Measurements from ENCODE around the gene FGF12.

The FGF12 gene

GRCh38 chr3:192177383-192177782 lies 550.0 kb downstream of the FGF12 start:
- DNase-seq = no peak

GRCh38 chr3:192174283-192174682 lies 553.1 kb downstream of the FGF12 start:
- no peak for DNase-seq

- DNase-seq = no peak
Observed at GRCh38 chr3:192171213-192171612, 556.1 kb downstream of the FGF12 start.

GRCh38 chr3:192170659-192171058 lies 556.7 kb downstream of the FGF12 start:
- DNase-seq = no peak

- no peak for DNase-seq
Observed at GRCh38 chr3:192170031-192170430, 557.3 kb downstream of the FGF12 start.

- no peak for DNase-seq
Observed at GRCh38 chr3:192169332-192169915, 557.9 kb downstream of the FGF12 start.

- no peak for DNase-seq
Observed at GRCh38 chr3:192168202-192168601, 559.1 kb downstream of the FGF12 start.

GRCh38 chr3:192165552-192165951 lies 561.8 kb downstream of the FGF12 start:
- no peak for DNase-seq

GRCh38 chr3:192161661-192162060 lies 565.7 kb downstream of the FGF12 start:
- DNase-seq = no peak

GRCh38 chr3:192156382-192156781 lies 571.0 kb downstream of the FGF12 start:
- no peak for DNase-seq

- no peak for DNase-seq
Observed at GRCh38 chr3:192155194-192155593, 572.1 kb downstream of the FGF12 start.

- DNase-seq = no peak
Observed at GRCh38 chr3:192133271-192133670, 594.1 kb downstream of the FGF12 start.

GRCh38 chr3:192130534-192131132 lies 596.7 kb downstream of the FGF12 start:
- DNase-seq = peak; percentile 27 to 68

- DNase-seq = no peak
Observed at GRCh38 chr3:192129586-192129985, 597.8 kb downstream of the FGF12 start.

GRCh38 chr3:192128922-192129321 lies 598.4 kb downstream of the FGF12 start:
- no peak for DNase-seq

GRCh38 chr3:192128060-192128459 lies 599.3 kb downstream of the FGF12 start:
- no peak for DNase-seq

- no peak for DNase-seq
Observed at GRCh38 chr3:192122832-192123594, 604.3 kb downstream of the FGF12 start.

GRCh38 chr3:192121923-192122322 lies 605.4 kb downstream of the FGF12 start:
- DNase-seq = no peak

- no peak for DNase-seq
Observed at GRCh38 chr3:192108820-192109219, 618.5 kb downstream of the FGF12 start.

GRCh38 chr3:192106543-192106942 lies 620.8 kb downstream of the FGF12 start:
- no peak for DNase-seq

GRCh38 chr3:192092388-192093005 lies 634.8 kb downstream of the FGF12 start:
- DNase-seq = no peak

- DNase-seq = peak in 1 of 2 experiments; percentile 17
Observed at GRCh38 chr3:192091831-192092230, 635.5 kb downstream of the FGF12 start.

GRCh38 chr3:192090586-192090985 lies 636.8 kb downstream of the FGF12 start:
- no peak for DNase-seq
